ENCODE data around the gene PCSK5.

Gene PCSK5

GRCh38 chr9:76159293-76159926, 268.9 kb downstream of the PCSK5 start:
- no peaks in the 10 kb centered on the region for H3K9me3 Mint-ChIP-seq
- DNase-seq (no peak), ATAC-seq (no peak)
- no peaks in the 10 kb centered on the region for H3K27me3 Mint-ChIP-seq
- no peaks in the 10 kb centered on the region for H3K4me1 Mint-ChIP-seq
- H3K27ac Mint-ChIP-seq = peak overlapping the region in 1 of 2 donors; percentile 28
- no peak overlapping the region for H3K4me3 Mint-ChIP-seq

GRCh38 chr9:76161106-76161505, 270.6 kb downstream of the PCSK5 start:
- H3K27ac Mint-ChIP-seq = no peak overlapping the region
- DNase-seq (no peak), ATAC-seq (no peak)
- H3K4me1 Mint-ChIP-seq = no peaks in the 10 kb centered on the region
- no peak overlapping the region for H3K4me3 Mint-ChIP-seq
- H3K9me3 Mint-ChIP-seq = no peaks in the 10 kb centered on the region
- no peaks in the 10 kb centered on the region for H3K27me3 Mint-ChIP-seq

GRCh38 chr9:76161541-76161940, 271.1 kb downstream of the PCSK5 start:
- H3K27ac Mint-ChIP-seq = no peak overlapping the region
- DNase-seq (no peak), ATAC-seq (no peak)
- no peak overlapping the region for H3K4me3 Mint-ChIP-seq
- no peaks in the 10 kb centered on the region for H3K4me1 Mint-ChIP-seq
- no peaks in the 10 kb centered on the region for H3K27me3 Mint-ChIP-seq
- no peaks in the 10 kb centered on the region for H3K9me3 Mint-ChIP-seq

- no peaks in the 10 kb centered on the region for H3K4me1 Mint-ChIP-seq
- ATAC-seq = no peak
- DNase-seq = no peak
- no peak overlapping the region for H3K27ac Mint-ChIP-seq
- H3K4me3 Mint-ChIP-seq = no peak overlapping the region
- no peaks in the 10 kb centered on the region for H3K9me3 Mint-ChIP-seq
- no peaks in the 10 kb centered on the region for H3K27me3 Mint-ChIP-seq
These were observed 271.7 kb downstream of the PCSK5 start for GRCh38 chr9:76162086-76162730.

GRCh38 chr9:76162751-76163500, 272.5 kb downstream of the PCSK5 start:
- no peaks in the 10 kb centered on the region for H3K4me1 Mint-ChIP-seq
- no peak overlapping the region for H3K27ac Mint-ChIP-seq
- DNase-seq = no peak
- H3K27me3 Mint-ChIP-seq = no peaks in the 10 kb centered on the region
- no peaks in the 10 kb centered on the region for H3K9me3 Mint-ChIP-seq
- no peak overlapping the region for H3K4me3 Mint-ChIP-seq
- no peak for ATAC-seq

GRCh38 chr9:76166526-76166925, 276.1 kb downstream of the PCSK5 start:
- no peak for ATAC-seq
- H3K9me3 Mint-ChIP-seq = no peaks in the 10 kb centered on the region

GRCh38 chr9:76176171-76176570, 285.7 kb downstream of the PCSK5 start:
- DNase-seq (no peak), ATAC-seq (no peak)
- Mint-ChIP-seq H3K27ac (peak overlapping the region in 1 of 2 donors; percentile 66), H3K4me3 (no peak overlapping the region), H3K27me3 (no peaks in the 10 kb centered on the region), H3K4me1 (peaks cover 9% of the 10 kb centered on the region), H3K9me3 (no peaks in the 10 kb centered on the region)

More at GRCh38 chr9:76166526-76166925, 276.1 kb downstream of the PCSK5 start:
- Mint-ChIP-seq H3K4me1 (no peaks in the 10 kb centered on the region), H3K27ac (no peak overlapping the region), H3K27me3 (no peaks in the 10 kb centered on the region), H3K4me3 (no peak overlapping the region)
- DNase-seq = no peak

GRCh38 chr9:76177931-76178330, 287.5 kb downstream of the PCSK5 start:
- ATAC-seq = no peak
- Mint-ChIP-seq H3K27ac (no peak overlapping the region), H3K4me1 (peaks cover 15% of the 10 kb centered on the region), H3K4me3 (no peak overlapping the region), H3K27me3 (no peaks in the 10 kb centered on the region), H3K9me3 (no peaks in the 10 kb centered on the region)
- no peak for DNase-seq

- Mint-ChIP-seq H3K4me1 (peaks cover 15% of the 10 kb centered on the region), H3K27ac (no peak overlapping the region), H3K27me3 (no peaks in the 10 kb centered on the region), H3K4me3 (no peak overlapping the region), H3K9me3 (no peaks in the 10 kb centered on the region)
- ATAC-seq (no peak), DNase-seq (no peak)
These were observed 290.1 kb downstream of the PCSK5 start for GRCh38 chr9:76180541-76180940.

- H3K4me3 Mint-ChIP-seq = no peak overlapping the region
- peak overlapping the region in 1 of 2 donors; percentile 88 for H3K27ac Mint-ChIP-seq
- peaks cover 15% of the 10 kb centered on the region for H3K4me1 Mint-ChIP-seq
- peak; percentile 9 to 34 for DNase-seq
- no peaks in the 10 kb centered on the region for H3K9me3 Mint-ChIP-seq
- peak; percentile 93 for ATAC-seq
- H3K27me3 Mint-ChIP-seq = no peaks in the 10 kb centered on the region
These were observed 290.7 kb downstream of the PCSK5 start for GRCh38 chr9:76181020-76181641.

- Mint-ChIP-seq H3K27me3 (no peaks in the 10 kb centered on the region), H3K9me3 (no peaks in the 10 kb centered on the region), H3K27ac (no peak overlapping the region), H3K4me3 (no peak overlapping the region), H3K4me1 (peaks cover 15% of the 10 kb centered on the region)
- no peak for DNase-seq
- no peak for ATAC-seq
These were observed 291.3 kb downstream of the PCSK5 start for GRCh38 chr9:76181781-76182180.

GRCh38 chr9:76185432-76185831, 295.0 kb downstream of the PCSK5 start:
- H3K4me3 Mint-ChIP-seq = no peak overlapping the region

GRCh38 chr9:76188286-76188685, 297.8 kb downstream of the PCSK5 start:
- H3K27me3 Mint-ChIP-seq = no peaks in the 10 kb centered on the region
- no peak overlapping the region for H3K27ac Mint-ChIP-seq
- DNase-seq = no peak
- no peaks in the 10 kb centered on the region for H3K4me1 Mint-ChIP-seq
- H3K4me3 Mint-ChIP-seq = no peak overlapping the region
- no peak for ATAC-seq
- no peaks in the 10 kb centered on the region for H3K9me3 Mint-ChIP-seq

More at GRCh38 chr9:76185432-76185831, 295.0 kb downstream of the PCSK5 start:
- DNase-seq (no peak), ATAC-seq (no peak)
- Mint-ChIP-seq H3K9me3 (no peaks in the 10 kb centered on the region), H3K27ac (no peak overlapping the region), H3K4me1 (peaks cover 13% of the 10 kb centered on the region), H3K27me3 (no peaks in the 10 kb centered on the region)

- Mint-ChIP-seq H3K27ac (no peak overlapping the region), H3K27me3 (no peaks in the 10 kb centered on the region), H3K9me3 (no peaks in the 10 kb centered on the region), H3K4me3 (no peak overlapping the region), H3K4me1 (no peaks in the 10 kb centered on the region)
- ATAC-seq = no peak
- no peak for DNase-seq
These were observed 298.4 kb downstream of the PCSK5 start for GRCh38 chr9:76188905-76189304.

GRCh38 chr9:76191493-76191892, 301.0 kb downstream of the PCSK5 start:
- no peaks in the 10 kb centered on the region for H3K9me3 Mint-ChIP-seq
- DNase-seq (no peak), ATAC-seq (no peak)
- H3K27me3 Mint-ChIP-seq = no peaks in the 10 kb centered on the region
- H3K27ac Mint-ChIP-seq = peak overlapping the region in 1 of 2 donors; percentile 77
- H3K4me3 Mint-ChIP-seq = no peak overlapping the region
- no peaks in the 10 kb centered on the region for H3K4me1 Mint-ChIP-seq

- no peak for DNase-seq
- H3K27ac Mint-ChIP-seq = peak overlapping the region in 1 of 2 donors; percentile 77
- H3K9me3 Mint-ChIP-seq = no peaks in the 10 kb centered on the region
- no peak overlapping the region for H3K4me3 Mint-ChIP-seq
- H3K4me1 Mint-ChIP-seq = no peaks in the 10 kb centered on the region
- H3K27me3 Mint-ChIP-seq = no peaks in the 10 kb centered on the region
- no peak for ATAC-seq
These were observed 301.5 kb downstream of the PCSK5 start for GRCh38 chr9:76192013-76192412.

All from stimulated activated naive CD8-positive, alpha-beta T cell treated with anti-CD3 and anti-CD28 coated beads, Interleukin-15, amount 100 ng/mL, for 72 hours (primary cell).